LNCAP (cell line): ENCODE results near the gene CCL18.

Experiments used
- TF ChIP-seq, protein P1 (sequence below): fragments of 450-650 bp; IDR thresholded peaks from 2 replicates; pipeline ENCODE4 v1.5.1; 2017; ENCODE audit warnings: mild to moderate bottlenecking

CCL18 gene, protein sequence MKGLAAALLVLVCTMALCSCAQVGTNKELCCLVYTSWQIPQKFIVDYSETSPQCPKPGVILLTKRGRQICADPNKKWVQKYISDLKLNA

DNA sequence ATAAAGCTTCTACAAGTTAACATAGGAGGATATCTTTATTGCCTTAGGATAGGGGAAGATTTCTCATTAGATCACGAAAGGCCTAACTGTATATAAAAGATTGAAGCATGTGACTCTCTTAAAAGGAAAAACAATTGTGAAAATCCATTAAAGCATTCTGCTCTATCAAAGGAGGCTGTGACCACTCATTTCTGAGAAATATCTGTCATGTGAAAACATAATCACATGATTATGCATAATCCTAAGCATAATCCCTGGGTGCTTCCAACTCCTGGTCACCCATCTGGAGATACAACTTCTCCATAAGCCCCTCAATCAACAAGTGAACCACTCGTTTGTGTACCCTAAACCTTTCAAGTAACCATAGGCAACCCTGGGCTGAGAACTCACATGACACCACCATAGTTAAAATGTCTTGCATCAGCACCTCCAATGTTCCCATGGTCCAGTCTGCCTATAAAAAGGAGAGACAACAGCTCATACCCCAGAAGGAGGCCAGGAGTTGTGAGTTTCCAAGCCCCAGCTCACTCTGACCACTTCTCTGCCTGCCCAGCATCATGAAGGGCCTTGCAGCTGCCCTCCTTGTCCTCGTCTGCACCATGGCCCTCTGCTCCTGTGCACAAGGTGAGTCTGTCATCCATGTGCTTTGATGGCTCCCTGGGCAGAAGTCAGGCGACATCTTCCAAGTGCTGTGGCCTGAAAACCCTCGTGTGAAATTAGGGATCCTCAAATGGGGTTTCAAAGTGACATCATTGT lies at the start of gene CCL18:
CCL18 (plus strand) TSS at position 487 of the 756 bp plus-strand sequence; CDS start at position 558, 71 bp downstream.
- TF ChIP-seq, protein P1, sequence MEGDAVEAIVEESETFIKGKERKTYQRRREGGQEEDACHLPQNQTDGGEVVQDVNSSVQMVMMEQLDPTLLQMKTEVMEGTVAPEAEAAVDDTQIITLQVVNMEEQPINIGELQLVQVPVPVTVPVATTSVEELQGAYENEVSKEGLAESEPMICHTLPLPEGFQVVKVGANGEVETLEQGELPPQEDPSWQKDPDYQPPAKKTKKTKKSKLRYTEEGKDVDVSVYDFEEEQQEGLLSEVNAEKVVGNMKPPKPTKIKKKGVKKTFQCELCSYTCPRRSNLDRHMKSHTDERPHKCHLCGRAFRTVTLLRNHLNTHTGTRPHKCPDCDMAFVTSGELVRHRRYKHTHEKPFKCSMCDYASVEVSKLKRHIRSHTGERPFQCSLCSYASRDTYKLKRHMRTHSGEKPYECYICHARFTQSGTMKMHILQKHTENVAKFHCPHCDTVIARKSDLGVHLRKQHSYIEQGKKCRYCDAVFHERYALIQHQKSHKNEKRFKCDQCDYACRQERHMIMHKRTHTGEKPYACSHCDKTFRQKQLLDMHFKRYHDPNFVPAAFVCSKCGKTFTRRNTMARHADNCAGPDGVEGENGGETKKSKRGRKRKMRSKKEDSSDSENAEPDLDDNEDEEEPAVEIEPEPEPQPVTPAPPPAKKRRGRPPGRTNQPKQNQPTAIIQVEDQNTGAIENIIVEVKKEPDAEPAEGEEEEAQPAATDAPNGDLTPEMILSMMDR, result no peak

DNA sequence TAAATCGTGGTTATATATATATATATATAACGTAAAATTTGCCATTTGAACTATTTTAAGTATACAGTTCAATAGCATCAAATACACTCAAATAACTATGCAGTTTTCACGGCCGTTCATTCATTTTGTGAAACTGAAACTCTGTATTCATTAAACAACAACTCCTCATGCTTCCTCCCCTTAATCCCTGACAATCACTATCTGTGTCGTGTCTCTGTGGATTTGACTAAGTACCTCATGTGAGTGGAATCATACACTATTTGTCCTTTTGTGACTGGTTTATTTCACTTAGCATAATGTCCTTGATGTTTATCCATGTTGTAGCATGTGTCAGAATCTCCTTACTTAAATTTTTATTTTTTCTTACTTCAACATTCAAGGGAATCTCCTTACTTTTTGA lies 49.1 kb upstream of the CCL18 start:
- TF ChIP-seq, protein P1, result no peak

DNA sequence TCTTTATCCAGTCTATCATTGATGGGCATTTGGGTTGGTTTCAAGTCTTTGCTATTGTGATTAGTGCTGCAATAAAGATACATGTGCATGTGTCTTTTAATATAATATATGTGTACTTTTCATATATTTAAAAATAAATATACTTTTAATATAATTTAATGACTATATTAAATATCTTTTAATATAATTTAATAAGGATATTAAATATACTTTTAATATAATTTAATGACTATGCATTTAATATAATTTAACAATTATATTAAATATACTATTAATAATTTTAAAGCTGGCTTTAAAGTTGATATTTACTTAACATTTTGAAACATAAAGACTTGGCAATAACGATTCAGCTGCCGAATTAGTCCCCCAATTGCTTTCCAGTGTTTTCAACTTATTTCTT lies 47.5 kb upstream of the CCL18 start:
- TF ChIP-seq, protein P1, result no peak

DNA sequence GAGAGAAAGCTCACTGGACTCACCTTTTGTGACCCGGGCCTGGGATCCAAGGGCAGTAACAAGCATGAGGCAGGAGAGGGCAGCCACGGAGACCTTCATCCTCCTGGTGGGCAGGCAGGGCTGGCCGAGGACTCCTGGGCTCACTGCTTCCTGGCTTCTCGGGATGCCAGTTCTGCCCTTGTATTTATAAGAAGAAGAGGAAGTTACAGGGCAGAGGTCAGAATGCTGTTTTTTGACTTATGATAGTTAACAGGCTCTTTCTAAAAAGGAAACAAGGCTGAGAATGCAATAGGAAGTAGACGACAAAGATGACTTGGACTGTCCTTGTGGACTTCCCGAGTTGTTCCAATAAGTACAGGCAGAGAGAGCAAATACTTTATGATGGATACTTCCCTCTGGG lies 46.3 kb upstream of the CCL18 start, which contains the start of gene CCL23:
CCL23 (minus strand) TSS at position 174 of the 400 bp plus-strand sequence; CDS start at position 99, 75 bp downstream.
- TF ChIP-seq, protein P1, result no peak

DNA sequence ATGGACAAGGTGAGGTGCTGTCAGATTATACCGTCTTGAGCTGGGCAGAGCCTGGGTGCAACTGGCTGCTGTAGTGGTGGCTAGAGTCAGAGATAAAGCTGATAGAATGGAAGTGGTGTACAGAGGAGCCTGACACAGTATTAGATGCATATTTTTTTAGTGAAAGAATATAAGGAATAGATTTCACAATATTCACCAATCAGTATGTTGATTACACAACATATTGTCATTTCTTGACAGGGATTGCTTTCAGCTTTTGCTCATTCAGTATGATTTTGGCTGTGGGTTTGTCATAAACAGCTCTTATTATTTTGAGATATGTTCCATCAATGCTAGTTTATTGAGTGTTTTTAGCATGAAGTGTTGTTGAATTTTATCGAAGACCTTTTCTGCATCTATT lies 44.6 kb upstream of the CCL18 start:
- TF ChIP-seq, protein P1, result no peak

DNA sequence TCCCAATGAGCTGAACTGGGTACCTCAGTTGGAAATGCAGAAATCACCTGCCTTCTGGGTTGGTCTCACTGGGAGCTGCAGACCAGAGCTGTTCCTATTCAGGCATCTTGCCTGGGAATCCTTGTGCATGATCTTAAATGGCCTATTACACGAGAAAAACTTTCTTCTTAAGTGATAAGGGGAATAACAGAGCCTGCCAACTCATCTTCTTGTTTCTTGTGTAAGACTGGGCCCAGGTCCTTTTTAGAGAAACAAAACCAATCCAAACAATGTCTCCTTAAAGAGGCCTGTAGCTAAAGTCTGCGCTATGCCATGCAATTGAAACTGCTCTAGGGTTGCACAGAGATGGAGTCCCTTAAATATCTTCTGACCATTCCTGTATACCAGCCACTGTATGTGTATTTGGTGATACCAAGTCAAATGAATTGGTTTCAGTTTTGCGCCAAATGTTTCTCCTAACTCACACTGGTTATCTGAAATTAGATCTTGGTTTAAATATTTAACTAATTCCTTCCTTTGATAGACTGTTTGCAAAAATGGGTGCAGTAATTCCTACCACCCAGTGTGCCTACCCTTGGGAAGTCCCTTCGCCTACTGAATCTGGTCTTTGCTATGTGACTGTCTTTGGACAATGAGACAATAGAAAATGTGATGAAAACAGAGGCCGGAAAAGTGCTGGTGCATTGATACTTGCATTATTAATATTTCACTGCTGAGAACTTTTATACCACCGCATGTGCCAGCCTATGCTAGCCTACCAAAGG lies 39.8 kb upstream of the CCL18 start:
- TF ChIP-seq, protein P1, result no peak

DNA sequence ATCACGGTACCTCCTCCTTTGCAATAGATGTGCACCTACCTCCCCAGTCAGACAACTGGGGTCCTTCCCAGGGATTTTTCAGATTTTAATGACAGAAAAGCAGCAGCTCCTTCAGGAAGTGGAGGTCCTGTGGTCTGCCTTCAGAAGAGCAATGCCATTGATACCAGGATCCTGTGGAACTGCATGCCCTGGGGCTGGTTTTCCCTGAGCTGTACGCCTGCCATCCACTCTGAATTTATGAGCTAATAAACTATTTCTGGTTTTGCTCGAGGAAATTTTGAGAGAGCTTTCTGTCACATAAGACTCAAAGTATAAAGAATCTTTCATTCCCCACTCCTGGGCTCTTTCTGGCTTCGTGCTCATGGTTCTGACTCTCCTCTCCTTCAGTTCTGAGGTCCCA lies 36.3 kb upstream of the CCL18 start:
- TF ChIP-seq, protein P1, result no peak
